Endodermal cell (in vitro differentiated cells): ENCODE data around the gene NANOS2. TPM values are rescaled to one million over a fixed set of nuclear protein-coding genes. Genes with fewer than 3 reads are reported as not detected.

ENCODE experiments used
- DNase-seq: peaks from one replicate; pipeline ENCODE4 v3.0.0-alpha.2; 2017
- H3K27ac ChIP-seq: 2 replicates; pipeline ENCODE4 v1.5.1; 2013; ENCODE audit warnings: mild to moderate bottlenecking, low read depth, low read length, moderate library complexity
- H3K27me3 ChIP-seq: 2 replicates; pipeline ENCODE4 v1.6.1; 2013; ENCODE audit warnings: mild to moderate bottlenecking, low read length, moderate library complexity; ENCODE audit not compliant: insufficient read depth, control insufficient read depth, poor library complexity, severe bottlenecking
- H3K36me3 ChIP-seq: 2 replicates; pipeline ENCODE4 v1.7.0; 2013; ENCODE audit warnings: mild to moderate bottlenecking, low read length, moderate library complexity; ENCODE audit not compliant: control insufficient read depth, insufficient read depth
- H3K4me1 ChIP-seq: one replicate; pipeline ENCODE4 v1.7.0; 2013; ENCODE audit warnings: low read length; ENCODE audit not compliant: control insufficient read depth, insufficient read depth
- H3K4me3 ChIP-seq: 2 replicates; pipeline ENCODE4 v1.5.1; 2013; ENCODE audit warnings: mild to moderate bottlenecking, low read length, moderate library complexity
- H3K9ac ChIP-seq: 2 replicates; pipeline ENCODE4 v1.6.1; 2013; ENCODE audit warnings: mild to moderate bottlenecking, low read length, moderate library complexity; ENCODE audit not compliant: poor library complexity, severe bottlenecking; ENCODE audit errors: extremely low read depth
- H3K9me3 ChIP-seq: 2 replicates; pipeline ENCODE4 v1.6.1; 2013; ENCODE audit warnings: mild to moderate bottlenecking, low read length, moderate library complexity; ENCODE audit not compliant: control insufficient read depth
- H3K27ac Mint-ChIP-seq: 2 replicates; pipeline ENCODE4 v1.8.0; 2020; ENCODE audit warnings: mixed read lengths
- H3K27me3 Mint-ChIP-seq: 2 replicates; pipeline ENCODE4 v1.8.0; 2021; ENCODE audit warnings: mild to moderate bottlenecking, mixed read lengths; ENCODE audit not compliant: insufficient read depth
- H3K36me3 Mint-ChIP-seq: 2 replicates; pipeline ENCODE4 v1.8.0; 2020; ENCODE audit warnings: low read depth, mixed read lengths
- H3K4me1 Mint-ChIP-seq: 2 replicates; pipeline ENCODE4 v1.8.0; 2020; ENCODE audit warnings: mixed read lengths
- H3K4me3 Mint-ChIP-seq: 2 replicates; pipeline ENCODE4 v1.8.0; 2020; ENCODE audit warnings: mild to moderate bottlenecking, moderate library complexity, mixed read lengths
- H3K9me3 Mint-ChIP-seq: 2 replicates; pipeline ENCODE4 v1.8.0; 2020; ENCODE audit warnings: mild to moderate bottlenecking, mixed read lengths
- WGBS, 2 experiments: methylation state at CpG; one replicate each; pipeline versions ENCODE4 v1.1.5 to v1.1.7; 2013; ENCODE audit warnings: missing lambda C conversion rate in 2 of 2, mixed read lengths in 1 of 2; ENCODE audit not compliant: insufficient coverage in 1 of 2, insufficient read length in 1 of 2; 5-methylcytosine and 5-hydroxymethylcytosine counted together
- total RNA-seq, 2 donors: library from RNA; stranded (reverse); fragmentation: NEBNext Ultra II Directional in 1 of 2; extraction: Animal tissue kit (Norgen Biotek cat#: 25700) in 1 of 2; gene quantifications; 2 replicates in 1 of 2; 3 replicates in 1 of 2; pipeline ENCODE4 v1.2.1, GENCODE V29; 2021
- TF ChIP-seq, protein P1 (sequence below): fragments of 200-600 bp; sonication (generic); conservative IDR thresholded peaks from 2 replicates; pipeline ENCODE4 v1.5.0; 2021; ENCODE audit warnings: antibody characterized with exemption, mild to moderate bottlenecking

Gene NANOS2
- total RNA-seq, 2 donors from 2014 or later, result not detected

DNA sequence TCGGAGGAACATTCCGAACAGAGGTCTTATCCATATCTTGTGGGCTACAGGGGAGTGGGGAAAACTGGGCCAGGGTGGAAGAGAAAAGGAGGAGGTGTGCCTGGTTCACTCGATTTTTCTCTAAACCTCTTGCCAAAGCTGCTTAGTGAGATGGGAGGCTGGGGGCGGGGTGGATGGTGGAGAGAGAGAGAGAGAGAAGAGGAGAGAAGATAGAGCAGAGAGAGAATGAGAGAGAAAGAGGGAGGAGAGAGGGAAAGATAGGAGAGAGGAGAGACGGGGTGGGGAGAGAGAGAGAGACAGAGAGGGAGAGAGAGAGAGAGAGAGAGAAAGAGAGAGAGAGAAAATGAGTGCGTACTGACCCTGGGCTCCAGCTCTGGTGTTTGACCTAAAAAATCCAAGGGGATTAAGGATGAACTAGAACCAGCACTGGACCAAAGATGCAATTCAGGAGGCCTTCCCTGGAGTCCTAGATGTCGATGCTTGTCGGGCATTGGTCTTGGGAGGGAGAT, 45.0 kb upstream of the NANOS2 start:
- no peak for DNase-seq
- no peaks in the 10 kb centered on the region for H3K4me1 ChIP-seq
- TF ChIP-seq, protein P1, sequence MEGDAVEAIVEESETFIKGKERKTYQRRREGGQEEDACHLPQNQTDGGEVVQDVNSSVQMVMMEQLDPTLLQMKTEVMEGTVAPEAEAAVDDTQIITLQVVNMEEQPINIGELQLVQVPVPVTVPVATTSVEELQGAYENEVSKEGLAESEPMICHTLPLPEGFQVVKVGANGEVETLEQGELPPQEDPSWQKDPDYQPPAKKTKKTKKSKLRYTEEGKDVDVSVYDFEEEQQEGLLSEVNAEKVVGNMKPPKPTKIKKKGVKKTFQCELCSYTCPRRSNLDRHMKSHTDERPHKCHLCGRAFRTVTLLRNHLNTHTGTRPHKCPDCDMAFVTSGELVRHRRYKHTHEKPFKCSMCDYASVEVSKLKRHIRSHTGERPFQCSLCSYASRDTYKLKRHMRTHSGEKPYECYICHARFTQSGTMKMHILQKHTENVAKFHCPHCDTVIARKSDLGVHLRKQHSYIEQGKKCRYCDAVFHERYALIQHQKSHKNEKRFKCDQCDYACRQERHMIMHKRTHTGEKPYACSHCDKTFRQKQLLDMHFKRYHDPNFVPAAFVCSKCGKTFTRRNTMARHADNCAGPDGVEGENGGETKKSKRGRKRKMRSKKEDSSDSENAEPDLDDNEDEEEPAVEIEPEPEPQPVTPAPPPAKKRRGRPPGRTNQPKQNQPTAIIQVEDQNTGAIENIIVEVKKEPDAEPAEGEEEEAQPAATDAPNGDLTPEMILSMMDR, result no peak
- no peaks in the 10 kb centered on the region for H3K9me3 ChIP-seq
- H3K27ac ChIP-seq, result peak overlapping the region; percentile 85
- Mint-ChIP-seq H3K27ac (no peak overlapping the region), H3K4me3 (no peak overlapping the region), H3K27me3 (peaks cover 79% of the 10 kb centered on the region), H3K4me1 (no peaks in the 10 kb centered on the region), H3K36me3 (no peaks in the 10 kb centered on the region), H3K9me3 (no peaks in the 10 kb centered on the region)
- 82 to 83% methylated on average over 5 to 8 of the region's 8 CpGs for WGBS, 2 experiments
- peaks cover 34% of the 10 kb centered on the region for H3K27me3 ChIP-seq
- H3K9ac ChIP-seq, result no peak overlapping the region
- no peak overlapping the region for H3K4me3 ChIP-seq
- H3K36me3 ChIP-seq, result no peaks in the 10 kb centered on the region

DNA sequence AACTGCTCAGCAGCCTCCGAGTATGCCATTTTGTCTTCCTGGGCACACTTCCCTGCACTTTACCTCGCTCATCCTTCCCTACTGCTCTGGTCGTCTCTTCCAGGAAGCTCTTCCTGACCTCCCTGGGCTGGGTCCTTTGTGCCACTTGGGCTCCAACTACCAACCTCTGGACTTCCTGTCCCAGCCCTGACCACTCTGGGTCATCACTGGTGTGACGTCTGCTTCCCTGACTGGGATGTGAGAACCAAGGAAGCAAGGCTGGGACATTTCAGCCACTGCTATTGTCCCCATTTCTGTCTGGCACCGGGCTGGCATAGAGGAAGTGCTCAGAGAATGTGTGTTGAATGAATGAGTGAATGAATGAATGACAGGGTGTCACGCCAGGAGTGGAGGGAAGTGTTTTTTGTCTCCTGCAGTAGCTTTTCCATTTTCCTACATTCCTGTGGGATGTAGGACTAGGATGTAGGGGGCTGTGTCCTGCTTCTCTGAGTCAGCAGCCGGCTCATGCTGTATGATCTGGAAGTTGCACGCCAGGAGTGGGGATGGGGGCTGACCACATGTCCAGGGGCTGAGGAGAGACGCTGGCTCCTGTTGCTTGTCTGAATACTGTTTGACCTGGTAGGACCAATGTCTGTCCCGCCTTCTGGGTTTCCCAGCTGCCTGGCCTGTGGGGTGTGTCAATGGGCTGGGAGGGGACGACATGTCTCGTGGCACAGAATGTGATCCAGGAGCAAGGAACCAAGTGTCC, 44.4 kb upstream of the NANOS2 start:
- Histone ChIP-seq H3K9ac (no peak overlapping the region), H3K27me3 (peaks cover 34% of the 10 kb centered on the region), H3K4me1 (no peaks in the 10 kb centered on the region), H3K9me3 (no peaks in the 10 kb centered on the region), H3K27ac (no peak overlapping the region), H3K36me3 (no peaks in the 10 kb centered on the region), H3K4me3 (no peak overlapping the region)
- TF ChIP-seq, protein P1, result no peak
- H3K4me3 Mint-ChIP-seq, result no peak overlapping the region
- H3K9me3 Mint-ChIP-seq, result no peaks in the 10 kb centered on the region
- WGBS, 2 experiments, result 90 to 96% methylated on average over 6 to 12 of the region's 12 CpGs
- H3K4me1 Mint-ChIP-seq, result no peaks in the 10 kb centered on the region
- DNase-seq, result no peak
- no peaks in the 10 kb centered on the region for H3K36me3 Mint-ChIP-seq
- H3K27ac Mint-ChIP-seq, result no peak overlapping the region
- peaks cover 80% of the 10 kb centered on the region for H3K27me3 Mint-ChIP-seq

DNA sequence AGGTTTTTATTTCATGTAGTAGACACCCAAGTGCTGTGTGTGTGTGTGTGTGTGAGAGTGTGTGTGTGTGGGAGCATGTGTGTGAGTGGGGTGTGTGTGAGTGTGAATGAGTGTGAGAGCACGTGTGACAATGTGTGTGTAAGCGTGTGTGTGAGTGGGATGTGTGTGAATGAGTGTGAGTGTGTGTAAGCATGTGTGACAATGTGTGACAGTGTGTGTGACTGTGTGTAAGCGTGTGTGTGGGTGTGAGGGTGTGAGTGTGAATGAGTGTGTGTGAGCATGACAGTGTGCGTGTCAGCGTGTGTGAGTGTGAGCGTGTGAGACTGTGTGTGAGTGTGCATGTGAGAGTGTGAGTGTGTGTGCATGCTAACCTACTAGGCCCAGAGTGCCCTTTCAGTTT, 43.7 kb upstream of the NANOS2 start:
- Mint-ChIP-seq H3K27me3 (peaks cover 81% of the 10 kb centered on the region), H3K36me3 (no peaks in the 10 kb centered on the region), H3K9me3 (no peaks in the 10 kb centered on the region), H3K4me1 (no peaks in the 10 kb centered on the region), H3K4me3 (no peak overlapping the region), H3K27ac (no peak overlapping the region)
- DNase-seq, result no peak
- Histone ChIP-seq H3K36me3 (no peaks in the 10 kb centered on the region), H3K27me3 (peaks cover 34% of the 10 kb centered on the region), H3K9me3 (no peaks in the 10 kb centered on the region), H3K4me3 (no peak overlapping the region), H3K9ac (no peak overlapping the region), H3K4me1 (no peaks in the 10 kb centered on the region), H3K27ac (no peak overlapping the region)
- TF ChIP-seq, protein P1, result no peak
- 96 to 100% methylated on average over 4 to 6 of the region's 6 CpGs for WGBS, 2 experiments
